Activated B cell treated with CpG ODN at 0.5 μM for 24 hours (primary cell): Measurements from ENCODE around the gene AGAP1. TPM values are rescaled to one million over a fixed set of nuclear protein-coding genes. Genes with fewer than 3 reads are reported as not detected.

Experiments used
- ATAC-seq: fragments of 200-7000 bp; cut with Tn5 transposase; one replicate; pipeline ENCODE4 v1.10.0; 2021; ENCODE audit warnings: low read depth, mild to moderate bottlenecking, moderate library complexity
- CTCF ChIA-PET: fragments of 350-600 bp; sonication (Branson Sonifier 250); formaldehyde crosslinking; loops from one replicate; lab custom pipeline; 2021; ENCODE audit warnings: antibody characterized with exemption; lab: Charles Lee
- POLR2A ChIA-PET: fragments of 350-600 bp; sonication (Branson Sonifier 250); formaldehyde crosslinking; loops from one replicate; lab custom pipeline; 2021; ENCODE audit warnings: antibody characterized with exemption; lab: Charles Lee
- DNase-seq: peaks from one replicate; pipeline ENCODE4 v3.0.0; 2022
- H3K27ac Mint-ChIP-seq: one replicate; pipeline ENCODE4 v1.8.0; 2020; ENCODE audit warnings: mixed read lengths
- H3K27me3 Mint-ChIP-seq: one replicate; pipeline ENCODE4 v1.8.0; 2021; ENCODE audit warnings: mixed read lengths
- H3K36me3 Mint-ChIP-seq: one replicate; pipeline ENCODE4 v1.8.0; 2021; ENCODE audit warnings: low read depth, mixed read lengths
- H3K4me1 Mint-ChIP-seq: one replicate; pipeline ENCODE4 v1.8.0; 2021; ENCODE audit warnings: mixed read lengths
- H3K4me3 Mint-ChIP-seq: one replicate; pipeline ENCODE4 v1.8.0; 2020; ENCODE audit warnings: mild to moderate bottlenecking, mixed read lengths
- H3K9me3 Mint-ChIP-seq: one replicate; pipeline ENCODE4 v1.8.0; 2020; ENCODE audit warnings: mixed read lengths
- CTCF ChIP-seq: fragments of 200-600 bp; IDR thresholded peaks from one replicate; pipeline ENCODE4 v1.8.0; 2022; ENCODE audit warnings: antibody characterized with exemption, mild to moderate bottlenecking
- intact Hi-C: fragments of 100-400 bp; cut with micrococcal nuclease; formaldehyde crosslinking; loops from one replicate; pipeline ENCODE4 v1.15.1; 2024
- total RNA-seq: library from RNA; stranded (reverse); gene quantifications from 2 replicates; pipeline ENCODE4 v1.2.3, GENCODE V29; 2022

The AGAP1 gene
- total RNA-seq, 1 donor from 2014 or later, result not detected

DNA sequence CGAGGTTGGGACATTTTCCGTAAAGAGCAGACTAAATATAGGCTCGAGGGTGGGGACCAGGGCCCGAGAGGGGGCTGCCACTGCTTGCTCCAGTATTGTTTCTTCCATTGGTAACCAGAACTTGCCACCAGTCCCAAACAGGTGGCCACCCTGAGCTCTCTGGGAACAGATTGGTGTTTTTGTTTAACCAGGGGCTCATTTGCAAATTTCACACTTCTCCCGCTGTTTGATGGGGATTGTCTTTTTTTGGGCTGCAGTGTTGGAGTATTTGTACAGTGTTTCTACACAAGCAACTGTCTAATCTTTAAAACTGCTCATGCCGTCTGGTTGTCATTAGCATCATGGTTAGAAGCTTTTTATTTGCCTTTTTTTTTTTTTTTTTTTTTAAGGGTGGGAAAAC lies 8.5 kb downstream of the AGAP1 start:
- H3K36me3 Mint-ChIP-seq, result no peaks in the 10 kb centered on the region
- H3K9me3 Mint-ChIP-seq, result no peaks in the 10 kb centered on the region
- no peak overlapping the region for H3K27ac Mint-ChIP-seq
- intact Hi-C loops, result no loop called here
- ChIA-PET POLR2A (no interaction called here), CTCF (no interaction called here)
- no peak for ATAC-seq
- H3K27me3 Mint-ChIP-seq, result peaks cover 44% of the 10 kb centered on the region
- DNase-seq, result no peak
- no peaks in the 10 kb centered on the region for H3K4me1 Mint-ChIP-seq
- no peak overlapping the region for H3K4me3 Mint-ChIP-seq
- TF ChIP-seq CTCF, result no peak

- Mint-ChIP-seq H3K27me3 (peaks cover 33% of the 10 kb centered on the region), H3K9me3 (peaks cover 3% of the 10 kb centered on the region), H3K36me3 (no peaks in the 10 kb centered on the region), H3K4me3 (no peak overlapping the region), H3K4me1 (no peaks in the 10 kb centered on the region), H3K27ac (no peak overlapping the region)
- ATAC-seq, result no peak
- POLR2A ChIA-PET, result no interaction called here
- DNase-seq, result no peak
- intact Hi-C loops, result no loop called here
- CTCF ChIA-PET, result no interaction called here
- no peak for TF ChIP-seq CTCF
Measured at GRCh38 chr2:235504441-235505180, 10.8 kb downstream of the AGAP1 start.

DNA sequence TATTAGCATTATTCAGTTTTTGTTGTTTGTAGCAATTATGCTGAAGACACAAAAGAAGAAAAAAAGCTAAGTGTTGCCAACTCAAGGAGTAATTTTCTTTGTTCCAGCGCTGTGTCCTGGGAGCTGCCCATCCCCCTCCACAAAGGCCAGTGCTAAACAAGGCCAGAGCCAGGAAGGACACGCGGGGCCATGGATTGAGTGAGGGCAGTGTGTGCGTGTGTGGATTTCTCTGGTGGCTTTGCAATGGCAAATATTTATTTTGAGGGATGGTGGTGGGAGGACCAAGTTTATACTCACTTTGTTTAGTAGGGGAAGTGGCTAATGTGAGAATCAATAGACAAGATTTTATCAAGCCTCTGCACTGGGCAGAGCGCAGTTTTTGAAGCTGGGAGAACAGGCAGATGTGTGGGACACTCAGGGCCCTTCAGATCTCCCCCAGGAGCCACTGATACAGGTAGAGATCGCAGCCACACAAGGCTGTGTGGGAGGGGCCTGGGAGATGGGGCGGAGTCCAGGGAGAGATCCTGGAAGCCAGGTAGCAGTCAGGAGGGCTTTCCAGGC lies 11.4 kb downstream of the AGAP1 start:
- Mint-ChIP-seq H3K27ac (no peak overlapping the region), H3K4me1 (no peaks in the 10 kb centered on the region), H3K27me3 (peaks cover 29% of the 10 kb centered on the region), H3K36me3 (no peaks in the 10 kb centered on the region), H3K4me3 (no peak overlapping the region), H3K9me3 (peaks cover 4% of the 10 kb centered on the region)
- DNase-seq (no peak), ATAC-seq (no peak)
- ChIA-PET POLR2A (no interaction called here), CTCF (no interaction called here)
- TF ChIP-seq CTCF, result no peak
- intact Hi-C loops, result no loop called here

DNA sequence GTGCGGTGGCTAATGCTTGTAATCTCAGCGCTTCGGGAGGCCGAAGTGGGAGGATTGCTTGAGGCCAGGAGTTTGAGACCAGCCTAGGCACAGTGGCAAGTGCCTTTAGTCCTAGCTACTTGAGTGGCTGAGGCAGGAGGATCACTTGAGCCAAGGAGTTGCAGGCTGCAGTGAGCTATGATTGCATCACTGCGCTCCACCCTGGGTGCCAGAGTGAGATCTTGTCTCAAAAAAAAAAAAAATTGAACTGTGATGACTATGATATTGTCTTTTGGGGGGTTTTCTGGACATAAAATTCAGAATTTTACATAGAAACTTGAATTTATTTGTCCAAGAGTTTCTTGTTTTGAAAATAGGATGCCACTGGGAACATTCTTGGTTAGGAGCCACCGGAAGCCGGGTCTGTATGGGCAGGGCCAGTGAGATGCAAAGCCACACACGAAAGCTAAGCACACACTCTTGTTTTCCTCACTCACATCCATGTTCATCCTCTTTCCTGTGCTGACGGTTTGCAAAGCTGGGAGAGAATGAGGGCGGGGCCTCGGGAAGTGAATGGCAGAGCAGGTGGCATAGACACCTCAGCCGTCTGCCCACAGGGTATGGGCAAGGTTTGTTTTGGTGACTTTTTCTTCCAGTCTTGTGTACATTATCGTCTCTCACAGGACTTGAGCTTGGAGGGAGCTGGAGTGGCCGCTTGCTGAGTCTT lies 12.6 kb downstream of the AGAP1 start:
- Mint-ChIP-seq H3K9me3 (peaks cover 6% of the 10 kb centered on the region), H3K27ac (no peak overlapping the region), H3K36me3 (no peaks in the 10 kb centered on the region), H3K4me3 (no peak overlapping the region), H3K4me1 (no peaks in the 10 kb centered on the region), H3K27me3 (peaks cover 24% of the 10 kb centered on the region)
- intact Hi-C loops, result no loop called here
- no peak for TF ChIP-seq CTCF
- DNase-seq (no peak), ATAC-seq (no peak)
- POLR2A ChIA-PET, result no interaction called here
- CTCF ChIA-PET, result no interaction called here

DNA sequence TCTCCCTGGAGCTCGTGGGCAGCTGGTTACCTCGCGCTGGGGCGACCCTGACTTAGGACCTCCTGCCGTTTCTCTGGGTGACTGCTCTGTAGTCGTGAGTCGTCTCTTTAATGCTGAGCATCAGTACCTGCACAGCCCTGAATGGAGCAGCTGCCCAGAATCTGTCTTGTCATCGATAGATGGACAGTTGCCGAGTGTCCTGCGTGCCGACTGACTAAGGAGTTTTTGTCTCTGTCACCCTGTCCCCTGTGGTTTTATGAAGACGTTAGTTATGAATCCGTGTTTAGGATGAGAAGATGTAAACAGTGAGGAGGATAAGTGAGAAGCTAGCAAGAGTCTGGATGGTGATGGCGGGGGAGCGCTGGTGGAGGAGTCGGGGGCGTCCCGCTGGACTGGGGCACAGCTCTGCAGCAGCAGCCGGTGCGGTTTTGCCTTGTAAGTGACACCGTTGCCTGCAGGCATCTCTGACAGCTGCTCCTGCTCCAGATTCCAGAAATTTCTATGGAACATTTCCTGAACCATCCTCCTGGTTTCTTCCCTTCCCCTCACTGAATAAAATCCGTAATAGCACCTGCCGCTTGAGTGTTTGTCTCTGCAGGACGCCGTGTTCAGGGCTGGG lies 13.3 kb downstream of the AGAP1 start:
- no peak for ATAC-seq
- Mint-ChIP-seq H3K27ac (no peak overlapping the region), H3K36me3 (no peaks in the 10 kb centered on the region), H3K4me3 (no peak overlapping the region), H3K4me1 (no peaks in the 10 kb centered on the region), H3K9me3 (peaks cover 6% of the 10 kb centered on the region), H3K27me3 (peaks cover 17% of the 10 kb centered on the region)
- CTCF ChIA-PET, result no interaction called here
- DNase-seq, result no peak
- POLR2A ChIA-PET, result no interaction called here
- intact Hi-C loops, result no loop called here
- TF ChIP-seq CTCF, result no peak
